ENCODE measurements around the gene SHB. TPM values are rescaled to one million over a fixed set of nuclear protein-coding genes. Genes with fewer than 3 reads are reported as not detected.

The SHB gene
- total and polyA plus RNA-seq, 2 donors (not counting 1 experiment from before 2014, with no cell fraction given), result 9.9 to 13.9 TPM

DNA sequence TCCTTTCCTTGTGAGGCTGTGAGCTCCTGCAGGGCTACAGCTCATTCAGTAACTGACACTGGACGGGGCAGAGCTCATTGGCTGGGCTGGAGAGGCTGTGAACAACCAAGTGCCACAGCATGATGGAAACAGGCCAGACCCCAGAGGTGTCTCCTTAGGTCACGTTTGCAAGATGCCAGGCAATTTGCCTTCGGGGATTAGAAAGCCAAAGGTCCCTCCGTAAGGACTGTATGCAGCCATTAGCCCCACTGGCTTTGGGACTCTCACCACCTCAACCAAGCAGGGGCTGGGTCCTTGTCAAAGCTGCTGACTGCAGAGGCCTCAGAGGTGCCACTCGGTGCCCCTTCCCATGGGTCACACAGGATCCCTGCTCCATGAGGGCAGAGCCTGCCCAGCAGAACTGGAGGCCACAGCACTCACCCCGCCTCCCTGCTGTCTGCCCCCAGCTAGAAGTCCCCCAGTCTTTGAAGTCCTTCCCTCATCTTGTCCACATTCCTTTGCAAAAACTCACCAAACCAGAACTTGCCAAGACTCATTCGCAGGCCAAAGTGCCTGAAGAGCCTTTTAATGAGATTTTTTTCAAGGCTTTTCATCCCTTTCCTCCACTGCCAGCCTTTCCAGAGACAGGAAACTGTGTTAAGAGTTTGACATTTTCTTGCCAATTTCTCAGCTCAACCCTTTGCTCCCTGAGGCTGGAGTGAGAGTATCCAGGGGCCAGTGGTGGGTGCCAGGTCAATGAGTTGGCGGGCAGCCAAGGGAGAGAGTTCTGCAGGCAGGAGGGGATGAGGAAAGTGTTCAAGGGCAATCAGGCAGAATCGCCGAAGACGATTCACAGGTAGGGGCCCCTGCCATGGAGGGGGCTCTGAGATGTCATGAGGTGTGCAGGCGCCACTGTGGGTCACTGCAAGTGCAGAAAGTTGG is 125.4 kb downstream of the SHB start:
- Histone ChIP-seq H3K27ac (ENCODE audit: insufficient read depth, low read length) (peak overlapping the region; percentile 57), H2AFZ (ENCODE audit: low read length) (no peak overlapping the region), H3K9me3 (ENCODE audit: control insufficient read depth, insufficient read depth, low read depth, low read length) (no peaks in the 10 kb centered on the region), H3K4me1 (ENCODE audit: control insufficient read depth, extremely low read depth, insufficient read depth, low read length) (peaks cover 38% of the 10 kb centered on the region), H3K27me3 (ENCODE audit: control insufficient read depth, insufficient read depth, low read length) (no peaks in the 10 kb centered on the region), H3K4me2 (ENCODE audit: extremely low read depth, insufficient read depth, low read length) (peak overlapping the region; percentile 67), H3K36me3 (ENCODE audit: control insufficient read depth, insufficient read depth, low read length) (peaks cover 11% of the 10 kb centered on the region), H3K79me2 (ENCODE audit: control insufficient read depth, insufficient read depth, low read length) (no peaks in the 10 kb centered on the region), H4K20me1 (ENCODE audit: control insufficient read depth, extremely low read depth, insufficient read depth, low read length) (no peaks in the 10 kb centered on the region), H3K4me3 (replicated peaks in 1 of 4; ENCODE audit: control extremely low read depth in 1 of 4, insufficient read depth in 1 of 4, low read depth in 3 of 4, low read length in 4 of 4) (no peak overlapping the region), H3K9ac (ENCODE audit: insufficient read depth, low read length) (no peak overlapping the region)
- DNase-seq (ENCODE audit: low read depth in 2 of 2), result peak; percentile 90 to 97
- TF ChIP-seq EZH2 (IDR thresholded peaks at IDR 0.05; ENCODE audit: low read length, missing control alignments) (no peak), CTCF (conservative IDR thresholded peaks at IDR 0.05 in 1 of 2, IDR thresholded peaks at IDR 0.05 in 1 of 2; ENCODE audit: low read depth in 1 of 2, low read length in 2 of 2) (no peak)

- H3K4me2 ChIP-seq (ENCODE audit: extremely low read depth, insufficient read depth, low read length), result no peak overlapping the region
- no peaks in the 10 kb centered on the region for H4K20me1 ChIP-seq (ENCODE audit: control insufficient read depth, extremely low read depth, insufficient read depth, low read length)
- no peak for TF ChIP-seq EZH2 (IDR thresholded peaks at IDR 0.05; ENCODE audit: low read length, missing control alignments)
- no peaks in the 10 kb centered on the region for H3K27me3 ChIP-seq (ENCODE audit: control insufficient read depth, insufficient read depth, low read length)
- no peak for DNase-seq (ENCODE audit: low read depth in 2 of 2)
- no peak overlapping the region for H3K27ac ChIP-seq (ENCODE audit: insufficient read depth, low read length)
- no peak overlapping the region for H2AFZ ChIP-seq (ENCODE audit: low read length)
- no peak overlapping the region for H3K9ac ChIP-seq (ENCODE audit: insufficient read depth, low read length)
- H3K36me3 ChIP-seq (ENCODE audit: control insufficient read depth, insufficient read depth, low read length), result peaks cover 8% of the 10 kb centered on the region
- no peak overlapping the region for H3K4me3 ChIP-seq (replicated peaks in 1 of 4; ENCODE audit: control extremely low read depth in 1 of 4, insufficient read depth in 1 of 4, low read depth in 3 of 4, low read length in 4 of 4)
- H3K9me3 ChIP-seq (ENCODE audit: control insufficient read depth, insufficient read depth, low read depth, low read length), result no peaks in the 10 kb centered on the region
- H3K4me1 ChIP-seq (ENCODE audit: control insufficient read depth, extremely low read depth, insufficient read depth, low read length), result peaks cover 43% of the 10 kb centered on the region
- H3K79me2 ChIP-seq (ENCODE audit: control insufficient read depth, insufficient read depth, low read length), result no peaks in the 10 kb centered on the region
Observed at GRCh38 chr9:37942621-37943344, 126.2 kb downstream of the SHB start.

DNA sequence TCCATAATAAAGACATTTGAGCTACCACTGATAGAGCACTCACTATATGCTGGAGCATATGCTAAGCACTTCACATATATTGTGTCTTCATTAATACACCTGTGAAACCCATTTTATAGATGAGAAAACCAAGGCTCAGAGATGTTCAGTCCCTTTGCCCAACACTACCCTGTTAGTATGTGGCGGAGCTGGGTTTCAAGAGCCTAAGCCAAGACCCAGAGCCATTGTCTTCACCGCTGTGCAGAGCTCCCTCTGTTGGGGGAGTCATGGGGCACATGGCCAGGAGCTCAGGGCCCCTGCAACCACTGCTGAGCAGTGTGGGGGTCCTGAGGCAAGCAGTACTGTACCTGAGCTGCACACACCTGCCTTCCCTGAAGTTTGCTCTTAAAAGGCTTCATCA is 127.8 kb downstream of the SHB start:
- Histone ChIP-seq H4K20me1 (ENCODE audit: control insufficient read depth, extremely low read depth, insufficient read depth, low read length) (no peaks in the 10 kb centered on the region), H2AFZ (ENCODE audit: low read length) (no peak overlapping the region), H3K4me2 (ENCODE audit: extremely low read depth, insufficient read depth, low read length) (no peak overlapping the region), H3K9me3 (ENCODE audit: control insufficient read depth, insufficient read depth, low read depth, low read length) (no peaks in the 10 kb centered on the region), H3K36me3 (ENCODE audit: control insufficient read depth, insufficient read depth, low read length) (peaks cover 7% of the 10 kb centered on the region), H3K9ac (ENCODE audit: insufficient read depth, low read length) (no peak overlapping the region), H3K4me1 (ENCODE audit: control insufficient read depth, extremely low read depth, insufficient read depth, low read length) (peaks cover 54% of the 10 kb centered on the region), H3K27ac (ENCODE audit: insufficient read depth, low read length) (no peak overlapping the region), H3K27me3 (ENCODE audit: control insufficient read depth, insufficient read depth, low read length) (no peaks in the 10 kb centered on the region), H3K79me2 (ENCODE audit: control insufficient read depth, insufficient read depth, low read length) (no peaks in the 10 kb centered on the region), H3K4me3 (replicated peaks in 1 of 4; ENCODE audit: control extremely low read depth in 1 of 4, insufficient read depth in 1 of 4, low read depth in 3 of 4, low read length in 4 of 4) (no peak overlapping the region)
- TF ChIP-seq CTCF (conservative IDR thresholded peaks at IDR 0.05 in 1 of 2, IDR thresholded peaks at IDR 0.05 in 1 of 2; ENCODE audit: low read depth in 1 of 2, low read length in 2 of 2), result no peak
- no peak for DNase-seq (ENCODE audit: low read depth in 2 of 2)
